Right atrium auricular region (tissue), 2 donors: ENCODE data around the gene TMEM63C. TPM values are rescaled to one million over a fixed set of nuclear protein-coding genes. Genes with fewer than 3 reads are reported as not detected.

ENCODE experiments used
- DNase-seq: peaks from one replicate; pipeline ENCODE4 v3.0.0-alpha.2; 2019; ENCODE audit warnings: low spot score
- H3K27ac ChIP-seq, 2 donors: fragments of 200-600 bp; sonication (generic); 1 replicate in 1 of 2; 2 replicates in 1 of 2; pipeline ENCODE4 v1.5.1; 2016 to 2019
- H3K27me3 ChIP-seq, 2 donors: fragments of 200-600 bp; sonication (generic); one replicate each; pipeline versions ENCODE4 v1.5.1 to v1.6.0; 2017 to 2019
- H3K36me3 ChIP-seq: fragments of 200-600 bp; sonication (generic); one replicate; pipeline ENCODE4 v1.5.1; 2016
- H3K4me1 ChIP-seq, 2 donors: fragments of 200-600 bp; sonication (generic); one replicate each; pipeline versions ENCODE4 v1.5.1 to v1.6.0; 2017 to 2019
- H3K4me3 ChIP-seq, 2 donors: fragments of 200-600 bp; sonication (generic); 1 replicate in 1 of 2; 2 replicates in 1 of 2; pipeline ENCODE4 v1.5.1; 2017 to 2019; ENCODE audit warnings: mild to moderate bottlenecking in 1 of 2, moderate library complexity in 1 of 2
- H3K9me3 ChIP-seq, 2 donors: fragments of 200-600 bp; sonication (generic); one replicate each; pipeline ENCODE4 v1.5.1; 2019
- CTCF ChIP-seq, 2 donors: fragments of 200-600 bp; sonication (generic); IDR thresholded peaks; one replicate each; pipeline ENCODE4 v1.5.1; 2019; ENCODE audit warnings: antibody characterized with exemption in 2 of 2
- total RNA-seq, 2 donors: library from RNA; depleted of rRNA; stranded (reverse); fragments of >200 nt; gene quantifications; one replicate each; pipeline ENCODE4 v1.1.0, GENCODE V29; 2016

Gene TMEM63C
- total RNA-seq, 2 donors from 2014 or later, result 0.04 TPM; not detected in 1

GRCh38 chr14:77200406-77200985 is 18.9 kb downstream of the TMEM63C start:
- TF ChIP-seq CTCF (IDR thresholded peaks at IDR 0.05), result no peak
- Histone ChIP-seq H3K27ac (no peak overlapping the region), H3K27me3 (no peaks in the 10 kb centered on the region), H3K9me3 (no peaks in the 10 kb centered on the region), H3K36me3 (no peaks in the 10 kb centered on the region), H3K4me3 (no peak overlapping the region), H3K4me1 (no peaks in the 10 kb centered on the region)
- DNase-seq, result no peak

GRCh38 chr14:77201696-77202095 is 20.1 kb downstream of the TMEM63C start:
- DNase-seq, result no peak
- Histone ChIP-seq H3K36me3 (no peaks in the 10 kb centered on the region), H3K4me3 (no peak overlapping the region), H3K4me1 (no peaks in the 10 kb centered on the region), H3K27me3 (no peaks in the 10 kb centered on the region), H3K27ac (no peak overlapping the region), H3K9me3 (no peaks in the 10 kb centered on the region)
- no peak for TF ChIP-seq CTCF (IDR thresholded peaks at IDR 0.05)

GRCh38 chr14:77203611-77204458 is 22.2 kb downstream of the TMEM63C start:
- H3K27me3 ChIP-seq, result no peaks in the 10 kb centered on the region
- no peak for TF ChIP-seq CTCF (IDR thresholded peaks at IDR 0.05)
- no peak overlapping the region for H3K27ac ChIP-seq
- H3K4me1 ChIP-seq, result no peaks in the 10 kb centered on the region
- DNase-seq, result no peak
- no peak overlapping the region for H3K4me3 ChIP-seq
- no peaks in the 10 kb centered on the region for H3K36me3 ChIP-seq
- no peaks in the 10 kb centered on the region for H3K9me3 ChIP-seq

GRCh38 chr14:77204459-77204771 is 22.8 kb downstream of the TMEM63C start:
- Histone ChIP-seq H3K4me1 (no peaks in the 10 kb centered on the region), H3K27ac (no peak overlapping the region), H3K36me3 (no peaks in the 10 kb centered on the region), H3K27me3 (no peaks in the 10 kb centered on the region), H3K9me3 (no peaks in the 10 kb centered on the region), H3K4me3 (no peak overlapping the region)
- TF ChIP-seq CTCF (IDR thresholded peaks at IDR 0.05), result no peak
- no peak for DNase-seq

GRCh38 chr14:77204907-77205306 is 23.3 kb downstream of the TMEM63C start:
- Histone ChIP-seq H3K27me3 (no peaks in the 10 kb centered on the region), H3K27ac (no peak overlapping the region)
- TF ChIP-seq CTCF (IDR thresholded peaks at IDR 0.05), result no peak

More at GRCh38 chr14:77204907-77205306, 23.3 kb downstream of the TMEM63C start:
- H3K4me3 ChIP-seq, result no peak overlapping the region
- no peak for DNase-seq
- no peaks in the 10 kb centered on the region for H3K4me1 ChIP-seq
- H3K36me3 ChIP-seq, result no peaks in the 10 kb centered on the region
- no peaks in the 10 kb centered on the region for H3K9me3 ChIP-seq
